GM19372 (cell line): Measurements from ENCODE around the gene CCDC12.
"Not testable (repeated sequence)": the region's sequence is repeated elsewhere in the genome, so short reads cannot be mapped to it uniquely, and the experiment has no call there.

Experiments
- ATAC-seq: cut with Tn5 transposase; IDR thresholded peaks from one replicate; pipeline ENCODE4 v1.9.1; 2021; ENCODE audit warnings: mild to moderate bottlenecking, low read depth, moderate library complexity; ENCODE audit not compliant: unreplicated experiment

CCDC12 gene

GRCh38 chr3:46910914-46911313 is 65.6 kb downstream of the CCDC12 start:
- ATAC-seq, result not testable (repeated sequence)

- no peak for ATAC-seq
These were observed 66.3 kb downstream of the CCDC12 start for GRCh38 chr3:46910166-46910760.

GRCh38 chr3:46909535-46910161 is 66.9 kb downstream of the CCDC12 start:
- no peak for ATAC-seq

- ATAC-seq, result no peak
These were observed 67.5 kb downstream of the CCDC12 start for GRCh38 chr3:46908986-46909534.

GRCh38 chr3:46908294-46908985 is 68.1 kb downstream of the CCDC12 start:
- no peak for ATAC-seq

GRCh38 chr3:46907960-46908293 is 68.6 kb downstream of the CCDC12 start:
- no peak for ATAC-seq

- no peak for ATAC-seq
These were observed 69.3 kb downstream of the CCDC12 start for GRCh38 chr3:46907271-46907670.

- no peak for ATAC-seq
These were observed 70.0 kb downstream of the CCDC12 start for GRCh38 chr3:46906471-46907058.

- no peak for ATAC-seq
These were observed 70.7 kb downstream of the CCDC12 start for GRCh38 chr3:46905661-46906451.

- ATAC-seq, result no peak
These were observed 71.4 kb downstream of the CCDC12 start for GRCh38 chr3:46905213-46905560.

- no peak for ATAC-seq
These were observed 72.0 kb downstream of the CCDC12 start for GRCh38 chr3:46904303-46905212.

GRCh38 chr3:46903341-46904302 is 72.9 kb downstream of the CCDC12 start:
- no peak for ATAC-seq

- ATAC-seq, result no peak
These were observed 74.3 kb downstream of the CCDC12 start for GRCh38 chr3:46902188-46902631.

- no peak for ATAC-seq
These were observed 74.9 kb downstream of the CCDC12 start for GRCh38 chr3:46901591-46902187.

GRCh38 chr3:46901061-46901460 is 75.5 kb downstream of the CCDC12 start:
- ATAC-seq, result no peak

GRCh38 chr3:46900356-46900755 is 76.2 kb downstream of the CCDC12 start:
- ATAC-seq, result no peak

GRCh38 chr3:46900007-46900292 is 76.6 kb downstream of the CCDC12 start:
- no peak for ATAC-seq
